ENCODE measurements around the gene MAPK8. TPM values are rescaled to one million over a fixed set of nuclear protein-coding genes. Genes with fewer than 3 reads are reported as not detected.

Gene MAPK8
- total and polyA plus RNA-seq, 2 of the 4 experiments (the other 2 are of a cell fraction), result 41.5 to 54.7 TPM

GRCh38 chr10:48450233-48450740 is 143.8 kb downstream of the MAPK8 start:
- CTCF ChIA-PET, result no interaction called here
- Histone ChIP-seq H3K23ac (ENCODE audit: low read depth, low read length) (no peak overlapping the region), H3K4me1 (ENCODE audit: control insufficient read depth, insufficient read depth, low read length) (peaks cover 9% of the 10 kb centered on the region), H2BK15ac (ENCODE audit: low read depth, low read length) (no peak overlapping the region), H3K79me1 (ENCODE audit: low read depth in 1 of 2, low read length in 2 of 2) (peaks cover 13 to 69% of the 10 kb centered on the region in 2 experiments; a peak in 3 of 4 replicates), H3K14ac (replicated peaks; ENCODE audit: low read depth, low read length) (no peak overlapping the region), H4K5ac (ENCODE audit: low read depth, low read length) (no peak overlapping the region), H3K27ac (ENCODE audit: insufficient read depth, low read length) (no peak overlapping the region), H2AFZ (replicated peaks; ENCODE audit: low read length, poor library complexity) (no peak overlapping the region), H4K91ac (ENCODE audit: insufficient read depth, low read depth, low read length) (no peak overlapping the region), H3K36me3 (ENCODE audit: control insufficient read depth, insufficient read depth, low read length) (peaks cover 12% of the 10 kb centered on the region; the same call in 1 of the 2 replicates), H3K56ac (ENCODE audit: extremely low read depth, insufficient read depth, low read length) (no peak overlapping the region), H2AK5ac (ENCODE audit: low read depth, low read length) (no peak overlapping the region), H3K18ac (ENCODE audit: low read depth, low read length) (no peak overlapping the region), H3K4ac (ENCODE audit: low read depth, low read length) (no peak overlapping the region), H2AK9ac (replicated peaks; ENCODE audit: low read depth, low read length, poor library complexity) (no peak overlapping the region), H3K9me3 (ENCODE audit: control insufficient read depth, insufficient read depth, low read length) (no peaks in the 10 kb centered on the region), H3K9me1 (ENCODE audit: insufficient read depth, low read length) (peaks cover 21% of the 10 kb centered on the region), H2BK5ac (ENCODE audit: low read depth, low read length, poor library complexity, severe bottlenecking) (no peak overlapping the region), H2BK120ac (ENCODE audit: low read depth, low read length) (no peak overlapping the region), H3K27me3 (ENCODE audit: control insufficient read depth, insufficient read depth, low read length) (no peaks in the 10 kb centered on the region), H3K4me3 (ENCODE audit: insufficient read depth, low read depth, low read length) (no peak overlapping the region), H4K20me1 (ENCODE audit: insufficient read depth, low read length) (peaks cover 34% of the 10 kb centered on the region), H4K8ac (ENCODE audit: low read depth in 2 of 2, low read length in 2 of 2) (no peak overlapping the region), H3K4me2 (ENCODE audit: low read depth, low read length) (no peak overlapping the region), H3K9ac (ENCODE audit: low read depth, low read length) (no peak overlapping the region), H2BK20ac (ENCODE audit: low read depth, low read length) (no peak overlapping the region)
- in situ Hi-C loops (cut with MboI; ENCODE audit: low sequenced_read_pairs), result no loop called here
- POLR2A ChIA-PET (ENCODE audit: unreplicated experiment), result no interaction called here
- intact Hi-C loops (cut with micrococcal nuclease), result no loop called here
- DNase-seq, result no peak
- TF ChIP-seq USF2 (IDR thresholded peaks at IDR 0.05; ENCODE audit: low read depth, low read length) (no peak), SMC3 (IDR thresholded peaks at IDR 0.05; ENCODE audit: low read depth, low read length) (no peak), RAD21 (IDR thresholded peaks at IDR 0.05; ENCODE audit: low read length) (no peak), MXI1 (IDR thresholded peaks at IDR 0.05; ENCODE audit: borderline replicate concordance, low read depth, low read length) (no peak), NFE2L2 (IDR thresholded peaks at IDR 0.05; ENCODE audit: low read depth, low read length) (no peak), RCOR1 (IDR thresholded peaks at IDR 0.05; ENCODE audit: insufficient replicate concordance, low read length) (no peak), MAZ (IDR thresholded peaks at IDR 0.05; ENCODE audit: borderline replicate concordance, low read depth, low read length) (no peak), RFX5 (IDR thresholded peaks at IDR 0.05; ENCODE audit: low read depth, low read length) (no peak), ELK1 (IDR thresholded peaks at IDR 0.05; ENCODE audit: borderline replicate concordance, low read depth, low read length) (no peak), CTCF (conservative IDR thresholded peaks at IDR 0.05; ENCODE audit: low read depth, low read length) (no peak), MAFK (IDR thresholded peaks at IDR 0.05; ENCODE audit: low read depth, low read length) (no peak), BHLHE40 (IDR thresholded peaks at IDR 0.05; ENCODE audit: low read depth, low read length) (no peak), POLR2A (IDR thresholded peaks at IDR 0.05; ENCODE audit: low read depth, low read length) (no peak), CHD1 (IDR thresholded peaks at IDR 0.05; ENCODE audit: low read depth, low read length) (no peak), CEBPB (IDR thresholded peaks at IDR 0.05; ENCODE audit: low read depth, low read length) (no peak), FOS (IDR thresholded peaks at IDR 0.05; ENCODE audit: low read depth, low read length) (no peak)
- no TSS peak for BruUV-seq (replicated peaks)
- dilution Hi-C loops (cut with HindIII; ENCODE audit: low sequenced_read_pairs, unreplicated experiment), result no loop called here
- WGBS, 2 experiments (ENCODE audit: extremely low coverage in 2 of 2, insufficient read length in 1 of 2), result 95% methylated on average over 30 of the region's 49 CpGs; no CpG with 5 or more reads in 1 of the 2 experiments
- no peak for ATAC-seq (ENCODE audit: low read depth)

Measured in IMR-90 (cell line).